ENCODE data around the gene FXYD2. TPM values are rescaled to one million over a fixed set of nuclear protein-coding genes. Genes with fewer than 3 reads are reported as not detected.

The FXYD2 gene
- total and polyA plus RNA-seq, 2 of the 8 experiments (the other 6 are each of a cell fraction or from before 2014, with no cell fraction given): 0.89 to 1.1 TPM

GRCh38 chr11:117809236-117810055, 15.1 kb downstream of the FXYD2 start:
- no peak overlapping the region for H3K9ac ChIP-seq (replicated peaks in 1 of 4; ENCODE audit: extremely low read depth in 1 of 4, low read depth in 3 of 4, low read length in 3 of 4)
- H3K4me1 ChIP-seq (replicated peaks in 1 of 4; ENCODE audit: control insufficient read depth in 3 of 4, insufficient read depth in 4 of 4, low read length in 3 of 4): peaks cover 0 to 4% (median 3%) of the 10 kb centered on the region in 4 experiments; a peak in 6 of 7 replicates
- H3K14ac ChIP-seq (ENCODE audit: insufficient read length): no peak overlapping the region
- H3K27me3 ChIP-seq (replicated peaks in 1 of 4; ENCODE audit: control insufficient read depth in 3 of 4, extremely low read depth in 1 of 4, insufficient read depth in 3 of 4, low read length in 3 of 4): no peaks in the 10 kb centered on the region; a peak in 2 of 7 replicates
- peak overlapping the region; percentile 60; the same call in 1 of the 2 replicates for H2BK12ac ChIP-seq (ENCODE audit: low read depth, low read length)
- peak overlapping the region; percentile 99 for H2BK15ac ChIP-seq (ENCODE audit: low read length)
- H3K18ac ChIP-seq (ENCODE audit: extremely low read depth, low read length): no peak overlapping the region; the same call in 1 of the 2 replicates
- no peak overlapping the region for H3K27ac ChIP-seq (ENCODE audit: low read depth, low read length)
- DNase-seq (ENCODE audit: low read depth in 1 of 2, low spot score in 2 of 2) (peak in 1 of 2 experiments; percentile 73), FAIRE-seq (no peak)
- H3K4me3 ChIP-seq (ENCODE audit: extremely low read depth in 1 of 4, insufficient read depth in 2 of 4, low read depth in 3 of 4, low read length in 4 of 4): no peak overlapping the region
- POLR2A ChIA-PET (ENCODE audit: partially characterized antibody): interaction anchor here (0.6 kb wide), 1 partner anchor 383 kb away, joined by 3 read pairs; no protein-coding TSS in a partner anchor
- peak overlapping the region; percentile 91; the same call in 1 of the 2 replicates for H2AK5ac ChIP-seq (ENCODE audit: low read depth, low read length)
- H3K9me3 ChIP-seq (ENCODE audit: insufficient read depth in 2 of 2, low read depth in 1 of 2, low read length in 1 of 2): no peaks in the 10 kb centered on the region
- peak overlapping the region; percentile 73 for H4K91ac ChIP-seq (replicated peaks; ENCODE audit: insufficient read length, low read length)
- H3K4ac ChIP-seq (replicated peaks; ENCODE audit: insufficient read length, low read depth, low read length): peak overlapping the region; percentile 32
- peak overlapping the region; percentile 80 for H2BK120ac ChIP-seq (replicated peaks; ENCODE audit: low read depth, low read length)
- H4K5ac ChIP-seq (ENCODE audit: insufficient read length, low read depth, low read length): no peak overlapping the region
- 0 out of 2 replicates have a peak overlapping the region, but pooled peaks have one; percentile 22 for H4K8ac ChIP-seq (ENCODE audit: extremely low read depth, insufficient read depth, low read length)
- H3K36me3 ChIP-seq (ENCODE audit: control insufficient read depth in 2 of 4, insufficient read depth in 4 of 4, low read length in 3 of 4): no peaks in the 10 kb centered on the region; a peak in 1 of 8 replicates
- no peak overlapping the region for H2BK20ac ChIP-seq (ENCODE audit: low read length)
- no peak overlapping the region for H2BK5ac ChIP-seq (ENCODE audit: low read depth, low read length)
- no peaks in the 10 kb centered on the region for H3K79me1 ChIP-seq (ENCODE audit: low read depth, low read length)
- CTCF ChIA-PET (ENCODE audit: partially characterized antibody): interaction anchor here (0.6 to 7.8 kb wide), 60 partner anchors 9 to 398 kb away, joined by 3 to 163 read pairs (median 4); partner anchors contain the start of genes DSCAML1 and FXYD2
- H3K23ac ChIP-seq (ENCODE audit: insufficient read length): no peak overlapping the region
- H2AFZ ChIP-seq (ENCODE audit: low read length): no peak overlapping the region
- no peaks in the 10 kb centered on the region for H3K79me2 ChIP-seq (ENCODE audit: control insufficient read depth in 1 of 2, insufficient read depth in 2 of 2, low read length in 2 of 2)
- 83 to 100% methylated on average over 1 to 15 of the region's 22 CpGs for WGBS, 2 experiments (ENCODE audit: extremely low coverage in 1 of 2, insufficient coverage in 1 of 2, insufficient read length in 1 of 2, insufficient replicate concordance in 2 of 2, low coverage in 1 of 2, low lambda C conversion rate in 2 of 2, missing lambda C conversion rate in 1 of 2)
- peaks cover 4% of the 10 kb centered on the region; the same call in 1 of the 2 replicates for H3K23me2 ChIP-seq (ENCODE audit: low read depth, low read length)
- no peak overlapping the region; a peak in 1 of 4 replicates for H3K4me2 ChIP-seq (ENCODE audit: insufficient read depth in 1 of 2, low read depth in 2 of 2, low read length in 2 of 2)
- peaks cover 0 to 7% of the 10 kb centered on the region in 2 experiments for H4K20me1 ChIP-seq (replicated peaks in 1 of 2; ENCODE audit: control insufficient read depth in 1 of 2, insufficient read depth in 2 of 2, low read length in 2 of 2)
- H3K56ac ChIP-seq (replicated peaks; ENCODE audit: insufficient read length, low read depth, low read length): peak overlapping the region; percentile 99
- peak; percentile 84 to 87 for TF ChIP-seq RAD21 (IDR thresholded peaks at IDR 0.05 in 1 of 2, conservative IDR thresholded peaks at IDR 0.05 in 1 of 2; ENCODE audit: low read depth in 2 of 2, low read length in 2 of 2)
- TF ChIP-seq ATF2 (IDR thresholded peaks at IDR 0.05; ENCODE audit: low read length): no peak
- no peak for TF ChIP-seq RFX5 (IDR thresholded peaks at IDR 0.05; ENCODE audit: borderline replicate concordance, low read depth, low read length)
- TF ChIP-seq EZH2 (IDR thresholded peaks at IDR 0.05; ENCODE audit: low read depth, low read length, severe bottlenecking): no peak
- no peak for TF ChIP-seq POU5F1 (IDR thresholded peaks at IDR 0.05; ENCODE audit: low read depth, low read length)
- TF ChIP-seq BCL11A (IDR thresholded peaks at IDR 0.05; ENCODE audit: low read depth in 2 of 2, low read length in 2 of 2): no peak
- no peak for TF ChIP-seq USF2 (IDR thresholded peaks at IDR 0.05; ENCODE audit: low read length)
